GM12801 (cell line): ENCODE results near the gene ARFGAP1.

Source experiments
- CTCF ChIP-seq: IDR thresholded peaks from one replicate; pipeline ENCODE4 v1.5.1; 2011; ENCODE audit warnings: control low read depth; ENCODE audit not compliant: insufficient read length; ENCODE audit errors: extremely low read depth

The ARFGAP1 gene

GRCh38 chr20:63305393-63305792 is 32.8 kb downstream of the ARFGAP1 start:
- TF ChIP-seq CTCF: no peak

- TF ChIP-seq CTCF: no peak
These were observed 34.3 kb downstream of the ARFGAP1 start for GRCh38 chr20:63306673-63307537.

GRCh38 chr20:63307538-63308217 is 35.1 kb downstream of the ARFGAP1 start:
- TF ChIP-seq CTCF: no peak

GRCh38 chr20:63308218-63308911 is 35.8 kb downstream of the ARFGAP1 start:
- no peak for TF ChIP-seq CTCF

- no peak for TF ChIP-seq CTCF
These were observed 36.9 kb downstream of the ARFGAP1 start for GRCh38 chr20:63309261-63310071.

GRCh38 chr20:63310265-63310991 is 37.8 kb downstream of the ARFGAP1 start:
- no peak for TF ChIP-seq CTCF
